GM12873 (cell line): ENCODE results near the gene PLXNA4.

ENCODE experiments used
- CTCF ChIP-seq: IDR thresholded peaks from 2 replicates; pipeline ENCODE4 v1.5.1; 2012; ENCODE audit warnings: low read depth, mild to moderate bottlenecking, moderate library complexity, low read length, control low read depth; ENCODE audit not compliant: insufficient read depth; ENCODE audit errors: missing control alignments

The PLXNA4 gene

GRCh38 chr7:132614428-132615318 lies 38.4 kb upstream of the PLXNA4 start:
- no peak for TF ChIP-seq CTCF

GRCh38 chr7:132613737-132614136 lies 37.5 kb upstream of the PLXNA4 start:
- no peak for TF ChIP-seq CTCF

GRCh38 chr7:132610995-132611394 lies 34.7 kb upstream of the PLXNA4 start:
- TF ChIP-seq CTCF: no peak

- TF ChIP-seq CTCF: no peak
Measured at GRCh38 chr7:132609906-132610520, 33.7 kb upstream of the PLXNA4 start.

GRCh38 chr7:132609222-132609621 lies 33.0 kb upstream of the PLXNA4 start:
- no peak for TF ChIP-seq CTCF

GRCh38 chr7:132608523-132608922 lies 32.3 kb upstream of the PLXNA4 start:
- no peak for TF ChIP-seq CTCF

- no peak for TF ChIP-seq CTCF
Measured at GRCh38 chr7:132607656-132608055, 31.4 kb upstream of the PLXNA4 start.
